K562 (cell line): Measurements from ENCODE around the gene PPM1L. TPM values are rescaled to one million over a fixed set of nuclear protein-coding genes. Genes with fewer than 3 reads are reported as not detected.

ENCODE experiments used
- ATAC-seq: fragments of 200-7000 bp; cut with Tn5 transposase; 3 replicates; pipeline ENCODE4 v1.9.1; 2020; ENCODE audit warnings: moderate library complexity
- BruUV-seq: library from RNA; stranded (reverse); fragments of 400-500 nt; replicated peaks from 2 replicates; lab custom pipeline; 2021; lab: Mats Ljungman, UMichigan
- CTCF ChIA-PET: fragments of 300-600 bp; formaldehyde crosslinking; extraction: SDS; loops from one replicate; lab custom pipeline; 2021; ENCODE audit warnings: low intra/inter-chr PET ratio; lab: Yijun Ruan, JAX
- POLR2A ChIA-PET: fragments of 300-600, 350-650 bp; sonication (Branson Sonifier 250); formaldehyde crosslinking; extraction: SDS; loops from one replicate; lab custom pipeline; 2021; ENCODE audit warnings: antibody characterized with exemption, inconsistent platforms; lab: Yijun Ruan, JAX
- DNase-seq, 4 experiments: peaks; one replicate each; pipeline versions ENCODE4 v3.0.0 to v3.0.0-alpha.2; 2011 to 2018; ENCODE audit warnings: low spot score in 3 of 4, mixed read lengths in 3 of 4; ENCODE audit errors: extremely low read depth in 1 of 4
- FAIRE-seq: peaks from 2 replicates; lab custom pipeline; 2011; peaks lifted over from hg19 to GRCh38; lab: Jason Lieb, UNC
- H2AFZ ChIP-seq: 2 replicates; pipeline ENCODE4 v1.6.0; 2011; ENCODE audit warnings: low read depth, low read length, control low read depth, inconsistent platforms
- H3K27ac ChIP-seq: fragments of 200-600 bp; 3 replicates; pipeline ENCODE4 v1.8.0; 2011; ENCODE audit warnings: low read depth, mild to moderate bottlenecking, control low read depth, inconsistent platforms, low read length, moderate library complexity, mixed read lengths; ENCODE audit errors: extremely low read depth
- H3K27me3 ChIP-seq, 2 experiments: fragments of 300-600 bp in 1 of 2; 2 replicates in 1 of 2; 3 replicates in 1 of 2; pipeline versions ENCODE4 v1.6.0 to v1.8.0; 2011; ENCODE audit warnings: inconsistent platforms in 2 of 2, low read length in 2 of 2, mild to moderate bottlenecking in 1 of 2, mixed read lengths in 1 of 2, moderate library complexity in 1 of 2; ENCODE audit not compliant: control insufficient read depth in 2 of 2, insufficient read depth in 2 of 2
- H3K36me3 ChIP-seq: fragments of 300-600 bp; 3 replicates; pipeline ENCODE4 v1.8.0; 2011; ENCODE audit warnings: mild to moderate bottlenecking, low read length, inconsistent platforms; ENCODE audit not compliant: control insufficient read depth, insufficient read depth
- H3K4me1 ChIP-seq, 2 experiments: fragments of 200-600 bp in 1 of 2; replicated peaks in 1 of 2; 2 replicates in 1 of 2; 3 replicates in 1 of 2; pipeline versions ENCODE4 v1.5.1 to v1.8.0; 2011; ENCODE audit warnings: inconsistent platforms in 2 of 2, low read length in 2 of 2, mild to moderate bottlenecking in 1 of 2, mixed read lengths in 1 of 2, moderate library complexity in 1 of 2; ENCODE audit not compliant: control insufficient read depth in 2 of 2, insufficient read depth in 2 of 2
- H3K4me2 ChIP-seq: 2 replicates; pipeline ENCODE4 v1.6.1; 2011; ENCODE audit warnings: low read length, control low read depth, inconsistent platforms, mixed read lengths; ENCODE audit not compliant: insufficient read depth
- H3K4me3 ChIP-seq: fragments of 200-600 bp; sonication (generic), shearing (Covaris generic); 2 replicates; pipeline ENCODE4 v1.5.1; 2016; ENCODE audit warnings: control low read depth, inconsistent platforms
- H3K79me2 ChIP-seq: fragments of 200-600 bp; 3 replicates; pipeline ENCODE4 v1.8.0; 2011; ENCODE audit warnings: low read length, inconsistent platforms; ENCODE audit not compliant: control insufficient read depth, insufficient read depth
- H3K9ac ChIP-seq, 2 experiments: 2 replicates each; pipeline versions ENCODE4 v1.6.0 to v1.6.1; 2011; ENCODE audit warnings: low read depth in 2 of 2, low read length in 2 of 2, control low read depth in 1 of 2, inconsistent platforms in 1 of 2, mild to moderate bottlenecking in 1 of 2, mixed read lengths in 1 of 2; ENCODE audit not compliant: insufficient read depth in 1 of 2
- H3K9me1 ChIP-seq: one replicate; pipeline ENCODE4 v1.6.0; 2011; ENCODE audit warnings: inconsistent platforms, mild to moderate bottlenecking, low read length, moderate library complexity; ENCODE audit not compliant: control insufficient read depth, insufficient read depth
- H3K9me3 ChIP-seq: replicated peaks from 2 replicates; pipeline ENCODE4 v1.5.1; 2011; ENCODE audit warnings: low read depth, low read length, inconsistent platforms; ENCODE audit not compliant: control insufficient read depth, insufficient read depth
- H4K20me1 ChIP-seq: replicated peaks from 2 replicates; pipeline ENCODE4 v1.6.1; 2011; ENCODE audit warnings: low read length, inconsistent platforms, mixed read lengths; ENCODE audit not compliant: control insufficient read depth, insufficient read depth
- BHLHE40 ChIP-seq: IDR thresholded peaks from 2 replicates; pipeline ENCODE4 v1.6.1; 2011; ENCODE audit warnings: low read length, improper control_type of control experiment
- BRD9 ChIP-seq: fragments of 450-650 bp; IDR thresholded peaks from 2 replicates; pipeline ENCODE4 v1.6.1; 2018; ENCODE audit warnings: low read depth; ENCODE audit not compliant: partially characterized antibody
- BRF1 ChIP-seq: IDR thresholded peaks from 3 replicates; pipeline ENCODE4 v1.6.1; 2011; ENCODE audit warnings: borderline replicate concordance, mild to moderate bottlenecking; ENCODE audit not compliant: insufficient read length; ENCODE audit errors: extremely low read depth
- CTCF ChIP-seq, 3 experiments: IDR thresholded peaks in 2 of 3; conservative IDR thresholded peaks in 1 of 3; 2 replicates each; pipeline ENCODE4 v1.5.1; 2011 to 2012; ENCODE audit warnings: low read length in 3 of 3, mild to moderate bottlenecking in 3 of 3, control low read depth in 2 of 3, improper control_type of control experiment in 1 of 3, inconsistent platforms in 1 of 3, low read depth in 1 of 3, mixed read lengths in 1 of 3, moderate library complexity in 1 of 3; ENCODE audit not compliant: insufficient read depth in 2 of 3
- DPF2 ChIP-seq: fragments of 450-650 bp; IDR thresholded peaks from 2 replicates; pipeline ENCODE4 v1.6.1; 2016
- FOXP1 ChIP-seq: sonication (generic); formaldehyde crosslinking; IDR thresholded peaks from 2 replicates; pipeline ENCODE4 v1.8.0; 2022; ENCODE audit warnings: mild to moderate bottlenecking, missing genetic modification reagents
- GATA2 ChIP-seq: sonication (generic); formaldehyde crosslinking; IDR thresholded peaks from 2 replicates; pipeline ENCODE4 v1.4.0; 2020; ENCODE audit warnings: mild to moderate bottlenecking, missing genetic modification reagents
- HLTF ChIP-seq: fragments of 450-650 bp; IDR thresholded peaks from 2 replicates; pipeline ENCODE4 v1.6.1; 2016
- IFI16 ChIP-seq: fragments of 250-450 bp; sonication (Bioruptor Pico); IDR thresholded peaks from 2 replicates; pipeline ENCODE4 v2.1.2; 2022; ENCODE audit warnings: mild to moderate bottlenecking, inconsistent platforms
- MAFG ChIP-seq: fragments of 450-650 bp; conservative IDR thresholded peaks from 2 replicates; pipeline ENCODE4 v1.6.1; 2016; ENCODE audit warnings: missing genetic modification characterization, missing compliant biosample characterization
- PHB2 ChIP-seq: fragments of 450-650 bp; IDR thresholded peaks from 2 replicates; pipeline ENCODE4 v1.6.1; 2017; ENCODE audit warnings: low read depth
- TAF9B ChIP-seq: fragments of 450-650 bp; IDR thresholded peaks from 2 replicates; pipeline ENCODE4 v1.6.1; 2018; ENCODE audit warnings: mild to moderate bottlenecking; ENCODE audit not compliant: partially characterized antibody
- XRCC4 ChIP-seq: IDR thresholded peaks from one replicate; pipeline ENCODE4 v1.6.1; 2011; ENCODE audit not compliant: insufficient read depth, insufficient read length; ENCODE audit errors: extremely low read depth
- ZNF518B ChIP-seq: fragments of 250-450 bp; sonication (Bioruptor Pico); IDR thresholded peaks from 2 replicates; pipeline ENCODE4 v1.5.0; 2021; ENCODE audit warnings: mild to moderate bottlenecking, moderate library complexity
- WGBS: fragments of 100-300 bp; shearing (Covaris generic); methylation state at CpG from one replicate; pipeline ENCODE4 v1.1.6; 2016; ENCODE audit warnings: low coverage, mixed read lengths; ENCODE audit not compliant: insufficient coverage; ENCODE audit errors: missing lambda C conversion rate; 5-methylcytosine and 5-hydroxymethylcytosine counted together
- in situ Hi-C: fragments of 300-500 bp; cut with MboI; formaldehyde crosslinking; loops from 4 replicates; pipeline ENCODE4 v1.15.0; 2018; ENCODE audit warnings: inconsistent platforms, mixed read lengths
- intact Hi-C: fragments of 100-400 bp; cut with micrococcal nuclease; formaldehyde crosslinking; loops from 2 replicates; pipeline ENCODE4 v1.14.2; 2022
- polyA plus RNA-seq, 8 experiments: library from polyadenylated mRNA; depleted of rRNA in 4 of 8; stranded (reverse) in 5 of 8; unstranded in 3 of 8; fragments of >200 nt; fragmentation: Nextera tagmentation in 2 of 8; fragmentation: Illumina TruSeq in 1 of 8; extraction: Ambion mirVana in 2 of 8; extraction: Trizol in 1 of 8; gene quantifications; 2 replicates each; pipeline versions ENCODE4 v1.2.1 to v1.2.3, GENCODE V29; 2011 to 2014; ENCODE audit warnings: inconsistent platforms in 1 of 8, missing spikeins in 1 of 8
- total RNA-seq, 7 experiments: library from RNA; depleted of rRNA in 6 of 7; stranded (reverse); fragments of >200 nt in 6 of 7; fragmentation: Illumina TruSeq in 2 of 7; extraction: Trizol in 2 of 7; gene quantifications; 2 replicates each; pipeline versions ENCODE4 v1.2.1 to v1.2.3, GENCODE V29; 2011 to 2021; ENCODE audit warnings: low replicate concordance in 1 of 7
- TF ChIP-seq, protein P1 (sequence below): IDR thresholded peaks from 2 replicates; pipeline ENCODE4 v1.6.1; 2012; ENCODE audit warnings: low read depth, low read length, improper control_type of control experiment, borderline replicate concordance
- TF ChIP-seq, protein P2 (sequence below): conservative IDR thresholded peaks from 2 replicates; pipeline ENCODE4 v1.6.1; 2011; ENCODE audit warnings: low read depth, mild to moderate bottlenecking, low read length; ENCODE audit not compliant: control insufficient read depth

Gene PPM1L
- total and polyA plus RNA-seq, 9 of the 15 experiments (the other 6 are each of a cell fraction or from before 2014, with no cell fraction given), result 0.01 to 0.41 (median 0.14) TPM

- no TSS peak for BruUV-seq
- Histone ChIP-seq H3K27me3 (no peaks in the 10 kb centered on the region), H3K36me3 (no peaks in the 10 kb centered on the region), H3K79me2 (no peaks in the 10 kb centered on the region), H3K9me1 (no peaks in the 10 kb centered on the region), H3K9ac (no peak overlapping the region), H2AFZ (no peak overlapping the region), H3K4me2 (no peak overlapping the region), H3K4me3 (no peak overlapping the region), H3K27ac (no peak overlapping the region), H3K4me1 (no peaks in the 10 kb centered on the region), H3K9me3 (no peaks in the 10 kb centered on the region), H4K20me1 (no peaks in the 10 kb centered on the region)
- 0% methylated on average over 1 of the region's 1 CpG for WGBS
- POLR2A ChIA-PET, result no interaction called here
- FAIRE-seq, result no peak
- CTCF ChIA-PET, result no interaction called here
- no peak for DNase-seq
- no peak for ATAC-seq
- intact Hi-C loops (no loop called here), in situ Hi-C loops (no loop called here)
- TF ChIP-seq TAF9B (no peak), ZNF518B (CRISPR knock-in tag) (no peak), FOXP1 (no peak), BHLHE40 (no peak), CTCF (IDR thresholded peaks at IDR 0.05 in 2 of 3, conservative IDR thresholded peaks at IDR 0.05 in 1 of 3; ENCODE audit: insufficient read depth in 2 of 3, low read depth in 1 of 3, low read length in 3 of 3) (no peak), XRCC4 (no peak), IFI16 (no peak), HLTF (no peak), BRF1 (no peak), MAFG (no peak), DPF2 (no peak), GATA2 (no peak), PHB2 (no peak), BRD9 (no peak)
- TF ChIP-seq, protein P1, sequence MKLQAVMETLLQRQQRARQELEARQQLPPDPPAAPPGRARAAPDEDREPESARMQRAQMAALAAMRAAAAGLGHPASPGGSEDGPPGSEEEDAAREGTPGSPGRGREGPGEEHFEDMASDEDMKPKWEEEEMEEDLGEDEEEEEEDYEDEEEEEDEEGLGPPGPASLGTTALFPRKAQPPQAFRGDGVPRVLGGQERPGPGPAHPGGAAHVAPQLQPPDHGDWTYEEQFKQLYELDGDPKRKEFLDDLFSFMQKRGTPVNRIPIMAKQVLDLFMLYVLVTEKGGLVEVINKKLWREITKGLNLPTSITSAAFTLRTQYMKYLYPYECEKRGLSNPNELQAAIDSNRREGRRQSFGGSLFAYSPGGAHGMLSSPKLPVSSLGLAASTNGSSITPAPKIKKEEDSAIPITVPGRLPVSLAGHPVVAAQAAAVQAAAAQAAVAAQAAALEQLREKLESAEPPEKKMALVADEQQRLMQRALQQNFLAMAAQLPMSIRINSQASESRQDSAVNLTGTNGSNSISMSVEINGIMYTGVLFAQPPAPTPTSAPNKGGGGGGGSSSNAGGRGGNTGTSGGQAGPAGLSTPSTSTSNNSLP, result no peak
- TF ChIP-seq, protein P2, sequence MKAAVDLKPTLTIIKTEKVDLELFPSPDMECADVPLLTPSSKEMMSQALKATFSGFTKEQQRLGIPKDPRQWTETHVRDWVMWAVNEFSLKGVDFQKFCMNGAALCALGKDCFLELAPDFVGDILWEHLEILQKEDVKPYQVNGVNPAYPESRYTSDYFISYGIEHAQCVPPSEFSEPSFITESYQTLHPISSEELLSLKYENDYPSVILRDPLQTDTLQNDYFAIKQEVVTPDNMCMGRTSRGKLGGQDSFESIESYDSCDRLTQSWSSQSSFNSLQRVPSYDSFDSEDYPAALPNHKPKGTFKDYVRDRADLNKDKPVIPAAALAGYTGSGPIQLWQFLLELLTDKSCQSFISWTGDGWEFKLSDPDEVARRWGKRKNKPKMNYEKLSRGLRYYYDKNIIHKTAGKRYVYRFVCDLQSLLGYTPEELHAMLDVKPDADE, result no peak
Measured at GRCh38 chr3:160763073-160763472, 7.0 kb downstream of the PPM1L start.
